ENCODE results near the gene TMEM208. TPM values are rescaled to one million over a fixed set of nuclear protein-coding genes. Genes with fewer than 3 reads are reported as not detected.
A peak's percentile ranks its signal among the peaks of the same experiment; 100 is the strongest.

Gene TMEM208
- total and polyA plus RNA-seq, 12 donors = 52.1 to 289 (median 80.4) TPM

GRCh38 chr16:67277294-67277998 lies 50.5 kb downstream of the TMEM208 start:
- Histone ChIP-seq H3K9me3 (replicated peaks in 1 of 3) (no peaks in the 10 kb centered on the region), H3K36me3 (replicated peaks in 1 of 2) (no peaks in the 10 kb centered on the region), H3K4me1 (replicated peaks in 1 of 2) (peaks cover 16 to 30% of the 10 kb centered on the region in 2 donors), H3K4me3 (no peak overlapping the region), H3K27ac (peak overlapping the region; percentile 11 to 90 (median 79)), H3K27me3 (no peaks in the 10 kb centered on the region)
- peak; percentile 79 to 94 (median 92) for DNase-seq
- 59 to 91% (median 66%) methylated on average over 3 to 4 of the region's 4 CpGs for WGBS, 4 donors
- peak in 1 of 2 donors; percentile 41 for TF ChIP-seq POLR2A (IDR thresholded peaks at IDR 0.05)
- TF ChIP-seq CTCF (IDR thresholded peaks at IDR 0.05) = no peak
- intact Hi-C loops (cut with DNase I) = no loop called here

DNA sequence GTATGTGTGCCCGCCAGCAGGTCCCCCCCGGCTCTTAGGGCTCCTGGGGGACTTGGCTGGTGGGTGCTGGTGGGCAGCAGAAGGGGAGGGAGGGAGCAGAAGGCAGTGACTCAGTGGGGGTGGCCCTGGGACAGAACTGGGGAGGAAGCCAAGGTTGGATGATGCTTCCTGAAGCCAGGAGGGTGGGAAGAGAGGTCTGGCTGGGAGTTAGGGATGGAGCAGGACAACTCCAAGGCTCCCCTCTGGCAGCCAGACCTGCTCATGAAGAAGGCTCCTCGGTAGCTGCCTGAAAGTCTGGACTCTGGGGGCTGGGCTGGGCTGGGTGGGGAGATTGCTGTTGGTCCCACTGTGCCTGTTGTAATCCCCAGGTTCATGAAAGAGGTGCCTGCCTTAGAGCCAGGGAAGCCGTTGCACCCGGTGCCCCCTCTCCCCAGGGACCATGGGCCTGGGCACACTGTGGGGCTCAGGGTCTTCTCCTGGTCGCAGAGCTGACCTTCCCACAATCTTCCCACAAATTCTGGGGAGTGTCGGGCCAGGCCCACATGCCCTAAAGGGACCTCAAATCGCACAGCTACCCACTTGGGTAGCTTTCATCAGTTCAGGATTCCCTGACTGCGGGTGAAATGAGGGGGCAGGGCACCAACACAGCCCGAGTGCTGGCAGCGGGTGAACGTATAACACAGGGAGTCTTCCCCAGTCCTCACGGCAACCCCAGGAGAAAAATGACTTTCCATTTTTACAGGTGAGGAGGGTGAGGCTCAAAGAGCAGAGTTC lies 51.3 kb downstream of the TMEM208 start:
- TF ChIP-seq CTCF (IDR thresholded peaks at IDR 0.05) (no peak), POLR2A (IDR thresholded peaks at IDR 0.05) (peak in 1 of 2 donors; percentile 10)
- Histone ChIP-seq H3K4me3 (peak overlapping the region in 1 of 4 donors; percentile 66), H3K36me3 (replicated peaks in 1 of 2) (no peaks in the 10 kb centered on the region), H3K27me3 (no peaks in the 10 kb centered on the region), H3K27ac (peak overlapping the region; percentile 11 to 90 (median 79)), H3K9me3 (replicated peaks in 1 of 3) (no peaks in the 10 kb centered on the region), H3K4me1 (replicated peaks in 1 of 2) (peaks cover 16 to 30% of the 10 kb centered on the region in 2 donors)
- peak; percentile 70 to 82 (median 75) for DNase-seq
- intact Hi-C loops (cut with DNase I) = no loop called here
- WGBS, 4 donors = 49 to 60% (median 54%) methylated on average over 3 to 13 of the region's 13 CpGs

MicroRNA genes within 50 kb of the gene (microRNA counts, 767-probe panel; counts per million panel counts)
- microRNA hsa-miR-328 = 0 counts per million in 2 donors

Small RNAs within 50 kb of the gene (microRNA-seq; reads per million reads assigned to microRNA genes)
- 230 to 1,595 (median 529) reads per million in 3 donors for gene MIR328

Small RNAs within 50 kb of the gene (small RNA-seq; reads per million reads assigned to genes)
- 7.1 to 12.1 reads per million in 2 donors for gene MIR328

Other genes with a start within 250 kb of the TMEM208 start
- 10 to 100 TPM in 7 of 9 donors, 1 to 10 TPM in 2; 4.4 to 31.0 (median 15.6) TPM for gene CES4A, start 238.5 kb upstream of the TMEM208 start, total RNA-seq
- gene CES4A, start 238.5 kb upstream of the TMEM208 start, polyA plus RNA-seq = 100 to 1,000 TPM in 1 of 3 donors, 10 to 100 TPM in 1, 1 to 10 TPM in 1; 7.0 to 127 (median 80.3) TPM
- 10 to 100 TPM; 19.3 to 41.2 (median 31.5) TPM for gene CBFB, start 198.0 kb upstream of the TMEM208 start, total RNA-seq
- 10 to 100 TPM; 13.0 to 20.9 (median 13.5) TPM for gene CBFB, start 198.0 kb upstream of the TMEM208 start, polyA plus RNA-seq
- 10 to 100 TPM; 12.6 to 27.4 (median 14.5) TPM for gene PHAF1, start 117.2 kb upstream of the TMEM208 start, total RNA-seq
- gene PHAF1, start 117.2 kb upstream of the TMEM208 start, polyA plus RNA-seq = 10 to 100 TPM in 2 of 3 donors, 1 to 10 TPM in 1; 9.0 to 13.7 (median 10.4) TPM
- 10 to 100 TPM in 8 of 9 donors, 1 to 10 TPM in 1; 2.9 to 52.1 (median 28.6) TPM for gene B3GNT9, start 76.1 kb upstream of the TMEM208 start, total RNA-seq
- 10 to 100 TPM in 2 of 3 donors, 1 to 10 TPM in 1; 6.4 to 15.0 (median 11.9) TPM for gene B3GNT9, start 76.1 kb upstream of the TMEM208 start, polyA plus RNA-seq
- 10 to 100 TPM; 14.4 to 62.7 (median 33.8) TPM for gene TRADD, start 67.2 kb upstream of the TMEM208 start, total RNA-seq
- 10 to 100 TPM in 2 of 3 donors, 1 to 10 TPM in 1; 4.1 to 30.5 (median 19.6) TPM for gene TRADD, start 67.2 kb upstream of the TMEM208 start, polyA plus RNA-seq
- 10 to 100 TPM in 7 of 9 donors, 1 to 10 TPM in 2; 3.6 to 58.3 (median 37.1) TPM for gene FBXL8, start 67.2 kb upstream of the TMEM208 start, total RNA-seq
- 10 to 100 TPM in 2 of 3 donors, 1 to 10 TPM in 1; 1.4 to 63.0 (median 27.3) TPM for gene FBXL8, start 67.2 kb upstream of the TMEM208 start, polyA plus RNA-seq
- 100 to 1,000 TPM in 2 of 9 donors, 10 to 100 TPM in 6, 1 to 10 TPM in 1; 7.2 to 163 (median 39.8) TPM for gene HSF4, start 62.4 kb upstream of the TMEM208 start, total RNA-seq
- 100 to 1,000 TPM in 2 of 3 donors, 1 to 10 TPM in 1; 5.9 to 700 (median 234) TPM for gene HSF4, start 62.4 kb upstream of the TMEM208 start, polyA plus RNA-seq
- gene NOL3, start 56.6 kb upstream of the TMEM208 start, total RNA-seq = 100 to 1,000 TPM in 5 of 9 donors, 10 to 100 TPM in 4; 36.4 to 162 (median 108) TPM
- 100 to 1,000 TPM in 2 of 3 donors, 10 to 100 TPM in 1; 58.3 to 168 (median 150) TPM for gene NOL3, start 56.6 kb upstream of the TMEM208 start, polyA plus RNA-seq
- 100 to 1,000 TPM in 1 of 9 donors, 10 to 100 TPM in 8; 16.5 to 107 (median 47.9) TPM for gene MATCAP1, start 43.2 kb upstream of the TMEM208 start, total RNA-seq
- gene MATCAP1, start 43.2 kb upstream of the TMEM208 start, polyA plus RNA-seq = 100 to 1,000 TPM in 2 of 3 donors, 10 to 100 TPM in 1; 12.6 to 237 (median 112) TPM
- 10 to 100 TPM in 5 of 9 donors, 1 to 10 TPM in 4; 3.2 to 27.2 (median 11.1) TPM for gene EXOC3L1, start 37.0 kb upstream of the TMEM208 start, total RNA-seq
- 10 to 100 TPM in 2 of 3 donors, under 1 TPM in 1; 0.71 to 26.7 (median 19.9) TPM for gene EXOC3L1, start 37.0 kb upstream of the TMEM208 start, polyA plus RNA-seq
- gene E2F4, start 35.0 kb upstream of the TMEM208 start, total RNA-seq = 100 to 1,000 TPM in 1 of 9 donors, 10 to 100 TPM in 8; 47.7 to 122 (median 60.9) TPM
- gene E2F4, start 35.0 kb upstream of the TMEM208 start, polyA plus RNA-seq = 10 to 100 TPM; 44.4 to 81.0 (median 77.3) TPM
- 1 to 10 TPM in 7 of 9 donors, under 1 TPM in 2; 0.61 to 5.4 (median 1.6) TPM for gene ELMO3, start 28.0 kb upstream of the TMEM208 start, total RNA-seq
- 1 to 10 TPM in 2 of 3 donors, under 1 TPM in 1; 0.18 to 7.0 (median 4.6) TPM for gene ELMO3, start 28.0 kb upstream of the TMEM208 start, polyA plus RNA-seq
- 10 to 100 TPM; 17.3 to 86.3 (median 43.3) TPM for gene FHOD1, start 20.4 kb downstream of the TMEM208 start, total RNA-seq
- gene FHOD1, start 20.4 kb downstream of the TMEM208 start, polyA plus RNA-seq = 100 to 1,000 TPM in 1 of 3 donors, 10 to 100 TPM in 2; 16.6 to 148 (median 96.4) TPM
- gene SLC9A5, start 21.8 kb downstream of the TMEM208 start, total RNA-seq = 1 to 10 TPM in 3 of 9 donors, under 1 TPM in 5, not detected in 1; 0.09 to 2.1 (median 0.62) TPM
- gene SLC9A5, start 21.8 kb downstream of the TMEM208 start, polyA plus RNA-seq = 1 to 10 TPM in 2 of 3 donors, under 1 TPM in 1; 0.20 to 2.8 (median 2.7) TPM
- gene PLEKHG4, start 52.4 kb downstream of the TMEM208 start, total RNA-seq = 10 to 100 TPM in 5 of 9 donors, 1 to 10 TPM in 4; 4.1 to 25.7 (median 10.1) TPM
- gene PLEKHG4, start 52.4 kb downstream of the TMEM208 start, polyA plus RNA-seq = 10 to 100 TPM in 2 of 3 donors, 1 to 10 TPM in 1; 4.5 to 48.7 (median 27.5) TPM
- 1 to 10 TPM in 1 of 9 donors, under 1 TPM in 1, not detected in 7; 0.04 to 3.2 TPM for gene KCTD19, start 99.6 kb downstream of the TMEM208 start, total RNA-seq
- gene KCTD19, start 99.6 kb downstream of the TMEM208 start, polyA plus RNA-seq = under 1 TPM; 0.07 to 0.80 (median 0.18) TPM
- 1 to 10 TPM in 1 of 9 donors, under 1 TPM in 3, not detected in 5; 0.15 to 4.7 (median 0.52) TPM for gene LRRC36, start 99.7 kb downstream of the TMEM208 start, total RNA-seq
- 1 to 10 TPM in 1 of 3 donors, under 1 TPM in 2; 0.24 to 1.9 (median 0.61) TPM for gene LRRC36, start 99.7 kb downstream of the TMEM208 start, polyA plus RNA-seq
- gene TPPP3, start 166.4 kb downstream of the TMEM208 start, total RNA-seq = 10 to 100 TPM in 1 of 9 donors, 1 to 10 TPM in 7, not detected in 1; 1.1 to 12.8 (median 3.4) TPM
- 10 to 100 TPM in 2 of 3 donors, 1 to 10 TPM in 1; 9.4 to 22.7 (median 16.6) TPM for gene TPPP3, start 166.4 kb downstream of the TMEM208 start, polyA plus RNA-seq
- 10 to 100 TPM in 8 of 9 donors, 1 to 10 TPM in 1; 4.2 to 30.0 (median 13.6) TPM for gene ZDHHC1, start 189.3 kb downstream of the TMEM208 start, total RNA-seq
- 1 to 10 TPM; 1.3 to 8.5 (median 7.9) TPM for gene ZDHHC1, start 189.3 kb downstream of the TMEM208 start, polyA plus RNA-seq
- 10 to 100 TPM in 2 of 9 donors, 1 to 10 TPM in 6, under 1 TPM in 1; 0.69 to 12.3 (median 6.2) TPM for gene HSD11B2, start 204.0 kb downstream of the TMEM208 start, total RNA-seq
- 1 to 10 TPM; 1.8 to 3.7 (median 3.5) TPM for gene HSD11B2, start 204.0 kb downstream of the TMEM208 start, polyA plus RNA-seq

Measured in adrenal gland (tissue), 12 donors.